ENCODE measurements around the gene DICER1.

GRCh38 chr14:95061317-95062093 is 95.8 kb downstream of the DICER1 start:
- TF ChIP-seq, protein P1, sequence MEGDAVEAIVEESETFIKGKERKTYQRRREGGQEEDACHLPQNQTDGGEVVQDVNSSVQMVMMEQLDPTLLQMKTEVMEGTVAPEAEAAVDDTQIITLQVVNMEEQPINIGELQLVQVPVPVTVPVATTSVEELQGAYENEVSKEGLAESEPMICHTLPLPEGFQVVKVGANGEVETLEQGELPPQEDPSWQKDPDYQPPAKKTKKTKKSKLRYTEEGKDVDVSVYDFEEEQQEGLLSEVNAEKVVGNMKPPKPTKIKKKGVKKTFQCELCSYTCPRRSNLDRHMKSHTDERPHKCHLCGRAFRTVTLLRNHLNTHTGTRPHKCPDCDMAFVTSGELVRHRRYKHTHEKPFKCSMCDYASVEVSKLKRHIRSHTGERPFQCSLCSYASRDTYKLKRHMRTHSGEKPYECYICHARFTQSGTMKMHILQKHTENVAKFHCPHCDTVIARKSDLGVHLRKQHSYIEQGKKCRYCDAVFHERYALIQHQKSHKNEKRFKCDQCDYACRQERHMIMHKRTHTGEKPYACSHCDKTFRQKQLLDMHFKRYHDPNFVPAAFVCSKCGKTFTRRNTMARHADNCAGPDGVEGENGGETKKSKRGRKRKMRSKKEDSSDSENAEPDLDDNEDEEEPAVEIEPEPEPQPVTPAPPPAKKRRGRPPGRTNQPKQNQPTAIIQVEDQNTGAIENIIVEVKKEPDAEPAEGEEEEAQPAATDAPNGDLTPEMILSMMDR (IDR thresholded peaks at IDR 0.05; ENCODE audit: low read length): no peak
- TF ChIP-seq EZH2 (optimal IDR thresholded peaks at IDR 0.05; ENCODE audit: low read depth, low read length) (no peak), EZH2phosphoT487 (IDR thresholded peaks at IDR 0.05; ENCODE audit: low read length) (no peak)

Measured in MM.1S (cell line).